Measurements from ENCODE around the gene UGT1A7. TPM values are rescaled to one million over a fixed set of nuclear protein-coding genes. Genes with fewer than 3 reads are reported as not detected.

UGT1A7 gene
- total RNA-seq, 4 donors from 2014 or later = not detected

- TF ChIP-seq POLR2A (IDR thresholded peaks at IDR 0.05) = no peak
- TF ChIP-seq CTCF (IDR thresholded peaks at IDR 0.05 in 4 of 5, conservative IDR thresholded peaks at IDR 0.05 in 1 of 5) = no peak
- no peak for DNase-seq
- H3K9me3 ChIP-seq = no peaks in the 10 kb centered on the region
- in situ Hi-C loops (cut with MboI; ENCODE audit: low sequenced_read_pairs in 4 of 4) = no loop called here
- no peak for ATAC-seq
- H3K27me3 ChIP-seq = no peaks in the 10 kb centered on the region
- H3K4me1 ChIP-seq = no peaks in the 10 kb centered on the region
- intact Hi-C loops (cut with DNase I; ENCODE audit: low total_unique reads) = no loop called here
- no peaks in the 10 kb centered on the region for H3K36me3 ChIP-seq
- no peak overlapping the region for H3K4me3 ChIP-seq
- H3K27ac ChIP-seq = no peak overlapping the region
These were observed 10.0 kb downstream of the UGT1A7 start for GRCh38 chr2:233691443-233692433.

GRCh38 chr2:233692648-233693047 is 10.9 kb downstream of the UGT1A7 start, which contains the start of gene UGT1A6:
Gene UGT1A6, plus strand, starts transcription at chr2:233692890. Its CDS starts 115 bp downstream, at chr2:233693005.
- H3K27ac ChIP-seq = no peak within 1 kb of the TSS
- H3K27me3 ChIP-seq = no peaks in the 10 kb centered on the region
- ATAC-seq = no peak
- intact Hi-C loops (cut with DNase I; ENCODE audit: low total_unique reads) (no loop called here), in situ Hi-C loops (cut with MboI; ENCODE audit: low sequenced_read_pairs in 4 of 4) (no loop called here)
- DNase-seq = no peak
- H3K9me3 ChIP-seq = no peaks in the 10 kb centered on the region
- no peaks in the 10 kb centered on the region for H3K36me3 ChIP-seq
- H3K4me1 ChIP-seq = no peaks in the 10 kb centered on the region
- no peak within 1 kb of the TSS for H3K4me3 ChIP-seq
- no peak for TF ChIP-seq CTCF (IDR thresholded peaks at IDR 0.05 in 4 of 5, conservative IDR thresholded peaks at IDR 0.05 in 1 of 5)
- TF ChIP-seq POLR2A (IDR thresholded peaks at IDR 0.05) = no peak

GRCh38 chr2:233693963-233694362 is 12.3 kb downstream of the UGT1A7 start:
- no peak for ATAC-seq
- intact Hi-C loops (cut with DNase I; ENCODE audit: low total_unique reads) = no loop called here
- no peak overlapping the region for H3K4me3 ChIP-seq
- no peak for TF ChIP-seq CTCF (IDR thresholded peaks at IDR 0.05 in 4 of 5, conservative IDR thresholded peaks at IDR 0.05 in 1 of 5)
- no peak for TF ChIP-seq POLR2A (IDR thresholded peaks at IDR 0.05)
- H3K27ac ChIP-seq = no peak overlapping the region
- no peaks in the 10 kb centered on the region for H3K36me3 ChIP-seq
- no peaks in the 10 kb centered on the region for H3K9me3 ChIP-seq
- in situ Hi-C loops (cut with MboI; ENCODE audit: low sequenced_read_pairs in 4 of 4) = no loop called here
- no peak for DNase-seq
- no peaks in the 10 kb centered on the region for H3K27me3 ChIP-seq
- no peaks in the 10 kb centered on the region for H3K4me1 ChIP-seq

- no peak overlapping the region for H3K4me3 ChIP-seq
- intact Hi-C loops (cut with DNase I; ENCODE audit: low total_unique reads) (no loop called here), in situ Hi-C loops (cut with MboI; ENCODE audit: low sequenced_read_pairs in 4 of 4) (no loop called here)
- DNase-seq (no peak), ATAC-seq (no peak)
- H3K36me3 ChIP-seq = no peaks in the 10 kb centered on the region
- H3K27ac ChIP-seq = no peak overlapping the region
- TF ChIP-seq CTCF (IDR thresholded peaks at IDR 0.05 in 4 of 5, conservative IDR thresholded peaks at IDR 0.05 in 1 of 5) (no peak), POLR2A (IDR thresholded peaks at IDR 0.05) (no peak)
- no peaks in the 10 kb centered on the region for H3K27me3 ChIP-seq
- no peaks in the 10 kb centered on the region for H3K9me3 ChIP-seq
- H3K4me1 ChIP-seq = no peaks in the 10 kb centered on the region
These were observed 17.0 kb downstream of the UGT1A7 start for GRCh38 chr2:233698740-233699139.
